Measurements from ENCODE around the gene SIL1. TPM values are rescaled to one million over a fixed set of nuclear protein-coding genes. Genes with fewer than 3 reads are reported as not detected.

SIL1 gene
- total RNA-seq, 1 donor from 2014 or later = 66.6 TPM

GRCh38 chr5:138985683-138986082 is 212.5 kb downstream of the SIL1 start:
- DNase-seq (ENCODE audit: low spot score) = no peak

GRCh38 chr5:138985256-138985655 is 212.9 kb downstream of the SIL1 start:
- DNase-seq (ENCODE audit: low spot score) = no peak

- no peak for DNase-seq (ENCODE audit: low spot score)
Measured at GRCh38 chr5:138983984-138984383, 214.2 kb downstream of the SIL1 start.

GRCh38 chr5:138981586-138981985 is 216.6 kb downstream of the SIL1 start:
- DNase-seq (ENCODE audit: low spot score) = no peak

DNA sequence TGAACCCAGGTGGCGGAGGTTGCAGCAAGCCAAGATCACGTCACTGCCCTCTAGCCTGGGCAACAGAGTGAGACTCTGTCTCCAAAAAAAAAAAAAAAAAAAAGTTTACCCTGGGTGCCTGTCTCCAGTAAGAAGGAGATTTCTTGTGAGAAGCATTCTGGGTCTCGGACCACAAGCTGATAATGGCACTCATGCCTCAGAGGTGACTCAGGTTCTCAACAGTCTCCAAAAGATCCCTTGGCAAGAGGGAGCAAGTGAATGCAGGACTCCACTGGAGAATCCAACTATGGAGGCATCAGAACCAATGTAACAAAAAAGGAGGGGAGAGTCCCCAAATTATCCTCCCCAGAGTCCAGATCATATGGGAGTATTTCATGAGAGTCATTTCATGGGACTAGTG is 217.0 kb downstream of the SIL1 start:
- no peak for DNase-seq (ENCODE audit: low spot score)

- no peak for DNase-seq (ENCODE audit: low spot score)
Measured at GRCh38 chr5:138980441-138980840, 217.7 kb downstream of the SIL1 start.

GRCh38 chr5:138979684-138980280 is 218.4 kb downstream of the SIL1 start:
- DNase-seq (ENCODE audit: low spot score) = no peak

DNA sequence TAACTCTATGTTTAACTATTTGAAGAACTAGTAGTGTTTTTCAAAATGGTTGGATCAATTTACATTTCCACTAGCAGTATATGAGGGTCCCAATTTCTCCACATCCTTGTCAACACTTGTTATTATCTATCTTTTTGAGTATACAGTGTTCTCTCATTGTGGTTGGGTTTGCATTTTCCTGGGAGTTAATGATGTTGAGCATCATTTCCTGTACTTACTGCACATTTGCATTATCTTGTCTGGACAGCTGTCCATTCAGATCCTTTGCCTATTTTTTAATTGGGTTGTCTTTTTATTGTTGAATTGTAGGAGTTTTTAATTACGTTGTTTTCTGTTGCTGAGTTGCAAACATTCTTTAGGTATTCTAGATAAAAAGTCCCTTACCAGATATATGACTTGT is 219.6 kb downstream of the SIL1 start:
- DNase-seq (ENCODE audit: low spot score) = no peak

- DNase-seq (ENCODE audit: low spot score) = no peak
Measured at GRCh38 chr5:138978080-138978479, 220.1 kb downstream of the SIL1 start.

DNA sequence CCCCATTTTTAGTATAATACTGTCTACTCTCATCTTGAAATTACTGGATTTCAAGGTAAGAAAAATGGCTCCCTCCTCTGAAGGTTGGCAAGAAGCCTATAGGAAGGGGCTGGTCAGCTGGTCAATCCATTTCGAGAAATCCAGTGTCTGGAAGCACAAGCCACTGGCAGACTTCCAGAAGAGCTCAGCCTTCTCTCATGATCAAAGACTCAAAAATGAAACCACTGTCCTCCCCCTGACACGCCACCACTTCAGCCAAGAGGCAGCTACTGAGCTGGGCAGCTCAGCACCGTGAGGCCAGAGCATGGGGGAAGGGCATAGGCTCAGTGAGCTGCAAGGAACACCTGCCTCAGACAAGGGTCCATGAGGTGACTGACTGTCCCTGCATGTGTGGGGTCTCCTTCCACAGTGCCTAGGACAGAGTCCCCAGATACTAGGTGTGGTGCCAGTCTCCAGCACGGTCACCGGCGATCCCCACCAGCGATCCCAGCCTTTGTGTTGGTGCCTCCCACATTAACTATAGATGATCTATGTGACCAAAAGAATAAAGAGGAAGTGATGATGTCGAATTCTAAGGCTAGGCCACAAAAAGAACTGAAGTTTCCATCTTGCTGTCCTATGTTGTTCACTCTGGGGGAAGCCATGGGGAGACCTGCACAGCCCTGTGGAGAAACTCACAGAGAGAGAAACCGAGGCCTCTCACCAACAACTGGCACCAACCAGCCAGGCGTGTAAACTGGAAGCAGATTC is 222.9 kb downstream of the SIL1 start:
- DNase-seq (ENCODE audit: low spot score) = no peak

DNA sequence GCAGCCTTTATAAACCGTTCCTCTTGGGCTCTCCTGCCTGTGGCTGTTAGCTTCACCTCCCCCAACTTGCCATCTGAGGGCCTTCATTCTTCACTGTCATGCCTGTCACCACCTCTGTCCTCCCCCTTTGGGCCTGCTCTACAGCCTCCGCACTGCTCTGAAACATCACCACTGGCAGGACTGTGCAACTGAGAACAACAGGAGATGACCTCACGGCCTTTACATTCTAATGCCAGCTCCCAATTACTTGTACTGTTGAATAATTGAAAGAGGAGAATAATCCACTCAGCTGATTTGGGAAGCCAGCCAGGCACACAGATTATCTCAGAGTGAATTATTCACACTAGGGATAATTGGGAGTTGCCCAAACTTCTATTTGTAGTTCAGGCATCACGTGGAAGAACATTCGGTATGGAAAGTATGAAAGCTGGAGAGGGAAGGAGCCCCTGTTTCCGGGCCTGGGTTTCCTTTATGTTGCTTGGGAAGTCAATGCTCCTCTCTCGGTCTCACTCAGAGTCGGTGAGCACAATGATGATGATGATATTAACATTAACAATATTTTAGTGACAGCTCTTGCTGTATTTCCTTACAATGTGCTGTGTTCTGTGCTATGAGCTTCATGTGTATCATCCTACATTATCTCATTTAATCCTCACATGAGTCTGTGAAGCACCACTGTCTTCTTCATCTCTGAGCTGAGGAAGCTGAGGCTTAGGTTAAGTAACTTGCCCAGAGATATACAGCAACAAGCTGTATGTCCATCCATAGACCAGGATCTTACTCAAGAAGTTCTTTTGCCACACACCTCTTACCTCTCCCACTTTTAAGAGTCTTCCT is 223.7 kb downstream of the SIL1 start:
- DNase-seq (ENCODE audit: low spot score) = no peak

DNA sequence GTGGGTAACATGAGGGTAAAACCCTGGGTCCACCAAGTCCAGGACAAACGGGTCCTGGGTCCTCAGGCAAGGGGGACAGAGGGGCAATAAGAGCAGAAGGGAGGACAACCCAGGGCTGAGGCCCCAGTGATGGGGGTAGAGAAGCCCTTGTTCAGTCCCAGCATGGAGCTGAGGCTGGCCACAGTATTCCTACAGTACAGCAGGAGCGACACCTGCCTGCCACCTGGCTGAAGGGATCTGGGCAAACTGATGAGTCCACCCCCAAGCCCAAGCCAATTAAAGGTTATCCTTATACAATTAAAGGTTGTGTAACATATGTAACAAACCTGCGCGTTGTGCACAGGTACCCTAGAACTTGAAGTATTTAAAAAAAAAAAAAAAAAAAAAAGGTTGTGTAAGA is 225.3 kb downstream of the SIL1 start:
- no peak for DNase-seq (ENCODE audit: low spot score)

DNA sequence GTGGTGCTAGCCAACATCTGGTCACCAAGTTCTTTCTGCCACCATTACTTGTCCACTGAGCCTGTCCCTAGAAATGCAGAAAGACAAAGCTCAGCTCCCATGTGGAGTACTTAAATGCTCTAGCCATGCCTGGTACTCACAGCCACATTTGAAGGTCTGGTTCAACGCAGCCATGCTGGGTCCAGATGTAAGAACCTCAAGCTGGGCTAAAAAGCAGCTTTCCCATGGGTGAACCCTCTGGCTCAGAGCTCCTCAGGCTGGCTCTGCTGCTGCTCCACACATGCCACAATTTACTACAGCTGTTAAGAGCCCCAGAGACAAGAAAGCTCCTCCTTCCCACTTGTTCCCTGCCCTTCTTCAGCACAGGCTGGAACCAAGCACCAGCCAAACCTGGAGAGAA is 225.9 kb downstream of the SIL1 start:
- no peak for DNase-seq (ENCODE audit: low spot score)

- no peak for DNase-seq (ENCODE audit: low spot score)
Measured at GRCh38 chr5:138969323-138970002, 228.7 kb downstream of the SIL1 start.

GRCh38 chr5:138968601-138969000 is 229.6 kb downstream of the SIL1 start:
- no peak for DNase-seq (ENCODE audit: low spot score)

- DNase-seq (ENCODE audit: low spot score) = no peak
Measured at GRCh38 chr5:138967791-138968448, 230.2 kb downstream of the SIL1 start.

GRCh38 chr5:138966236-138966985 is 231.8 kb downstream of the SIL1 start:
- DNase-seq (ENCODE audit: low spot score) = no peak

GRCh38 chr5:138965626-138966025 is 232.5 kb downstream of the SIL1 start:
- DNase-seq (ENCODE audit: low spot score) = no peak

DNA sequence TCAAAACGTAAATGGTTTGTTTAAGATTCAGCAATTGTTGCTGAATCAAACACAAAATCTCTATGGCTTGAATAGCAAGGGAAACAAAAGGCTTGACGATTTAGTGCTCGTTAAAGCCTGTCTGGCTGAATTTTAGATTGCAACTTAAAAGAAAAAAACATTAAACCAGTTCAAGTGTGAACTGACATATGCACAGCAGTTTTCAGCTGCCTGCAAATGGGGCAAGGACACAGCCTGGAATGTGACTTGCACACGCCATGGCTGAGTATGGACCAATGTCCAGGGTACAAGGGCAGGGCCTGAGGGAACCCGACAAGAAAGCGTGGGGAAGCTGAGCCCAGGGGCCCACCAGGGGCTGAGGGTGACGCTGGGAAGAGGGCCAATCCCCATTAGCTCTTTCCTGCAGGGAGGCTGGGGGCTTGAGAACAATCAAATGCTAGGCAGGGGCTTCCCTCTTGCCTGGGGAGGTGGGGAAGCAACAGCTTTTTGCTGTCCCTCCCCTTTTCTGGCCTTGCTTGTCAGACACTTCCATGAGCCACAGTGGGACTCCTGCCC is 233.4 kb downstream of the SIL1 start:
- no peak for DNase-seq (ENCODE audit: low spot score)

DNA sequence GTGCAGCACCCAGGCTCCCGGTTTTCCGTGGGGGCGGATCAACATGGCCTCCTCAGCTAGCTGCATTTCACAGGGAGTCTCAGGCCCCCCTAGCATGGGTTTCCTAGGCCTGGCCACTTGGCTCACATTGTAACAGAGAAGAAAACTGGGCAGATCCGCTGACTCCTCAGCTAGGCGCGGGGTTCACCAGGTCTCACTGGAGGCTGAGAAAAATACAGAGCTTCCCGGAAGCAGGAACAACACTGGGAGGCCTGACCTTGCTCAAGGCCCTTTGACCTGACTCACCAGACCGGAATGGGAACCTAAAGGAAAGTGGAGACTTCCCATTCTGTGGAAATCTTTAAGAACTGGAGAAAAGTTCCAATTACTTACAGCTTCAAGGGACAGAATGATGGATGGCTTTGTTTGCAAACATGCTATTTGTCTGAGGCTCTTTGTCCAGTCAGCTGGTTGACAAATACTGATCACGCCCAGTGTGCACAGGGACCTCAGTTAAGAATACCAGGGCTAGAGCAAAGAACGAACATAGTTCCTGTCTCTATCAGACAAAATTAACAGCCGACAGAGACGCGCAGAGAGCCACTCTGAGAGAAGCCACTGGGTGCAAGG is 234.3 kb downstream of the SIL1 start:
- no peak for DNase-seq (ENCODE audit: low spot score)

All from mesenteric fat pad (tissue), 1 donor.